Measurements from ENCODE around the gene TTC13. TPM values are rescaled to one million over a fixed set of nuclear protein-coding genes. Genes with fewer than 3 reads are reported as not detected.

Gene TTC13
- total RNA-seq, 4 donors from 2014 or later: 14.4 to 28.5 (median 26.1) TPM

- 89 to 96% methylated on average over 13 to 14 of the region's 14 CpGs for WGBS, 2 donors
- intact Hi-C loops (cut with DNase I): no loop called here
- H3K36me3 ChIP-seq: no peaks in the 10 kb centered on the region
- no peaks in the 10 kb centered on the region for H3K27me3 ChIP-seq
- H3K9me3 ChIP-seq: no peaks in the 10 kb centered on the region
- H3K4me1 ChIP-seq: no peaks in the 10 kb centered on the region
- no peak for TF ChIP-seq POLR2A (IDR thresholded peaks at IDR 0.05)
- no peak for TF ChIP-seq CTCF (IDR thresholded peaks at IDR 0.05)
- no peak overlapping the region for H3K4me3 ChIP-seq (replicated peaks in 1 of 3)
- no peak overlapping the region for H3K27ac ChIP-seq
- DNase-seq: no peak
Observed at GRCh38 chr1:231019711-231020110, 41.0 kb upstream of the TTC13 start.

GRCh38 chr1:231016966-231017365 lies 38.3 kb upstream of the TTC13 start:
- H3K27me3 ChIP-seq: no peaks in the 10 kb centered on the region
- intact Hi-C loops (cut with DNase I): no loop called here
- TF ChIP-seq POLR2A (IDR thresholded peaks at IDR 0.05) (no peak), CTCF (IDR thresholded peaks at IDR 0.05) (no peak)
- H3K4me3 ChIP-seq (replicated peaks in 1 of 3): no peak overlapping the region
- no peaks in the 10 kb centered on the region for H3K9me3 ChIP-seq
- 86 to 94% methylated on average over 5 of the region's 5 CpGs for WGBS, 2 donors
- H3K4me1 ChIP-seq: no peaks in the 10 kb centered on the region
- H3K36me3 ChIP-seq: no peaks in the 10 kb centered on the region
- no peak for DNase-seq
- H3K27ac ChIP-seq: no peak overlapping the region

- no peaks in the 10 kb centered on the region for H3K36me3 ChIP-seq
Observed at GRCh38 chr1:231016234-231016633, 37.6 kb upstream of the TTC13 start.

GRCh38 chr1:231013391-231014015 lies 34.8 kb upstream of the TTC13 start:
- Histone ChIP-seq H3K27ac (no peak overlapping the region), H3K27me3 (no peaks in the 10 kb centered on the region), H3K4me1 (no peaks in the 10 kb centered on the region), H3K9me3 (no peaks in the 10 kb centered on the region), H3K36me3 (no peaks in the 10 kb centered on the region), H3K4me3 (replicated peaks in 1 of 3) (no peak overlapping the region)
- intact Hi-C loops (cut with DNase I): no loop called here
- DNase-seq: no peak
- TF ChIP-seq POLR2A (IDR thresholded peaks at IDR 0.05): no peak
- TF ChIP-seq CTCF (IDR thresholded peaks at IDR 0.05): no peak
- WGBS, 2 donors: 55 to 66% methylated on average over 3 of the region's 3 CpGs

More at GRCh38 chr1:231016234-231016633, 37.6 kb upstream of the TTC13 start:
- Histone ChIP-seq H3K27ac (no peak overlapping the region), H3K4me1 (no peaks in the 10 kb centered on the region), H3K9me3 (no peaks in the 10 kb centered on the region), H3K27me3 (no peaks in the 10 kb centered on the region), H3K4me3 (replicated peaks in 1 of 3) (no peak overlapping the region)
- TF ChIP-seq POLR2A (IDR thresholded peaks at IDR 0.05): no peak
- TF ChIP-seq CTCF (IDR thresholded peaks at IDR 0.05): no peak
- intact Hi-C loops (cut with DNase I): no loop called here
- no peak for DNase-seq
- 96 to 98% methylated on average over 6 of the region's 6 CpGs for WGBS, 2 donors

- Histone ChIP-seq H3K4me3 (replicated peaks in 1 of 3) (no peak overlapping the region), H3K27ac (no peak overlapping the region), H3K27me3 (no peaks in the 10 kb centered on the region), H3K9me3 (no peaks in the 10 kb centered on the region), H3K36me3 (no peaks in the 10 kb centered on the region), H3K4me1 (no peaks in the 10 kb centered on the region)
- 82 to 94% methylated on average over 5 of the region's 5 CpGs for WGBS, 2 donors
- intact Hi-C loops (cut with DNase I): no loop called here
- TF ChIP-seq CTCF (IDR thresholded peaks at IDR 0.05): no peak
- no peak for TF ChIP-seq POLR2A (IDR thresholded peaks at IDR 0.05)
- DNase-seq: no peak
Observed at GRCh38 chr1:231011963-231012362, 33.3 kb upstream of the TTC13 start.

Data from thyroid gland (tissue), 4 donors.